SJSA1 (cell line): ENCODE measurements around the gene ZFHX3. TPM values are rescaled to one million over a fixed set of nuclear protein-coding genes. Genes with fewer than 3 reads are reported as not detected.
A peak's percentile ranks its signal among the peaks of the same experiment; 100 is the strongest.
"Not testable (repeated sequence)": the region's sequence is repeated elsewhere in the genome, so short reads cannot be mapped to it uniquely, and the experiment has no call there.

Experiments
- DNase-seq, 2 experiments: peaks; one replicate each; pipeline ENCODE4 v3.0.0-alpha.2; 2015 to 2020; ENCODE audit warnings: low spot score in 2 of 2, low read depth in 1 of 2
- H3K27ac ChIP-seq: fragments of 250-450 bp; sonication (Bioruptor Pico); 2 replicates; pipeline ENCODE4 v1.5.1; 2020; ENCODE audit warnings: mild to moderate bottlenecking, moderate library complexity
- H3K27me3 ChIP-seq: fragments of 250-450 bp; sonication (Bioruptor Pico); replicated peaks from 2 replicates; pipeline ENCODE4 v1.5.1; 2020; ENCODE audit warnings: mild to moderate bottlenecking, moderate library complexity
- H3K36me3 ChIP-seq: fragments of 250-450 bp; sonication (Bioruptor Pico); 2 replicates; pipeline ENCODE4 v1.5.1; 2020; ENCODE audit warnings: mild to moderate bottlenecking
- H3K4me1 ChIP-seq: fragments of 250-450 bp; sonication (Bioruptor Pico); replicated peaks from 2 replicates; pipeline ENCODE4 v1.6.1; 2021; ENCODE audit warnings: mild to moderate bottlenecking
- H3K4me3 ChIP-seq: fragments of 250-450 bp; sonication (Bioruptor Pico); 2 replicates; pipeline ENCODE4 v1.5.1; 2020; ENCODE audit warnings: mild to moderate bottlenecking
- H3K9me3 ChIP-seq: fragments of 250-450 bp; sonication (Bioruptor Pico); replicated peaks from 2 replicates; pipeline ENCODE4 v1.5.1; 2020; ENCODE audit warnings: mild to moderate bottlenecking
- total RNA-seq: library from RNA; depleted of rRNA; stranded (reverse); fragments of >200 nt; shearing (Covaris generic); gene quantifications from 2 replicates; pipeline ENCODE4 v1.2.3, GENCODE V29; 2014

Gene ZFHX3
- total RNA-seq, 1 experiment from 2014 or later, result 2.3 TPM

DNA sequence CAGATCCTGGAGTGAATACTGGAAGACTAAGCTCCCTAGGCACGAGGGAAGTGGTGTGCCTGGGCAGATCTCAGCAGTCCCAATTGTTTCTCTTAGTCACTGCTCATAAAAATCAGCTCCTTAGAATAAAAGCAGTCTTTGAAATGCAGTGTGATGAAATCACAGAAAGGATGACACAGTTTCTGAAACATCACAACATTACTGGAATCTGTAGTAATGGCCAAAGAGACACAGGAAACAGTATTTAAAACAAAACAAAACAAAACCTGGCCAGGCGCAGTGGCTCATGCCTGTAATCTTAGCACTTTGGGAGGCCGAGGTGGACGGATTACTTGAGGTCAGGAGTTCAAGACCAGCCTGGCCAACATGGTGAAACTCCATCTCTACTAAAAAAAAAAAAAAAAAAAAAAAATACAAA lies 34.7 kb upstream of the ZFHX3 start:
- H3K27ac ChIP-seq, result peak overlapping the region; percentile 37
- H3K36me3 ChIP-seq, H3K4me1 ChIP-seq, H3K9me3 ChIP-seq, H3K4me3 ChIP-seq, H3K27me3 ChIP-seq: not testable (repeated sequence)
- DNase-seq, result peak in 1 of 2 experiments; percentile 88

- H3K4me1 ChIP-seq, result peaks cover 4% of the 10 kb centered on the region
- H3K36me3 ChIP-seq, result no peaks in the 10 kb centered on the region
- no peak overlapping the region for H3K27ac ChIP-seq
- H3K9me3 ChIP-seq, result no peaks in the 10 kb centered on the region
- no peak for DNase-seq
- no peak overlapping the region for H3K4me3 ChIP-seq
- no peaks in the 10 kb centered on the region for H3K27me3 ChIP-seq
These were observed 33.0 kb upstream of the ZFHX3 start for GRCh38 chr16:73080931-73081330.

GRCh38 chr16:73076324-73076810 lies 28.4 kb upstream of the ZFHX3 start:
- Histone ChIP-seq H3K4me3 (no peak overlapping the region), H3K9me3 (no peaks in the 10 kb centered on the region), H3K4me1 (peaks cover 5% of the 10 kb centered on the region), H3K36me3 (no peaks in the 10 kb centered on the region), H3K27me3 (no peaks in the 10 kb centered on the region), H3K27ac (no peak overlapping the region)
- DNase-seq, result no peak

DNA sequence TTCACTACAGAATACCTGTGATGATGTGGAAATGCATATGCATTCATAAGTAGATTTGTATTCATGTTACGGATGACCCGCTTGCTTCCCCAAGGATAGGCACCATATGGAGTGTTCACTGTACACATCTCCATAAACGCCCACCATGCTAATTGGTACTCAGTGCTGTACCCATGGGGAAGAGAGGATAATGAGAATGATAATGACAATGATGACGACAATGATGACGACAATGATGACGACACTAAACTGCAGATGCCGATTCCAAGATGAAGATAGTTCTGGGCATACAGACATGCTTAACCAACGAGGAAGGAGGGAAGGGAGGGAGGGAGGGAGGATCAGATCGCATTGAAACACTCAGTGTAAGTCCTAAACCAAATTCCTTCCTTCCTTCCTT lies 26.5 kb upstream of the ZFHX3 start:
- DNase-seq, result no peak
- no peaks in the 10 kb centered on the region for H3K9me3 ChIP-seq
- no peak overlapping the region for H3K27ac ChIP-seq
- H3K4me3 ChIP-seq, result no peak overlapping the region
- no peaks in the 10 kb centered on the region for H3K27me3 ChIP-seq
- peaks cover 16% of the 10 kb centered on the region for H3K4me1 ChIP-seq
- no peaks in the 10 kb centered on the region for H3K36me3 ChIP-seq

- not testable (repeated sequence) for H3K27ac ChIP-seq, H3K36me3 ChIP-seq, H3K9me3 ChIP-seq, H3K27me3 ChIP-seq, DNase-seq, H3K4me3 ChIP-seq
- peaks cover 31% of the 10 kb centered on the region for H3K4me1 ChIP-seq
These were observed 24.1 kb upstream of the ZFHX3 start for GRCh38 chr16:73072051-73072450.

GRCh38 chr16:73071131-73071940 lies 23.4 kb upstream of the ZFHX3 start:
- H3K4me3 ChIP-seq, result no peak overlapping the region
- no peaks in the 10 kb centered on the region for H3K36me3 ChIP-seq
- H3K9me3 ChIP-seq, result no peaks in the 10 kb centered on the region
- H3K27ac ChIP-seq, result no peak overlapping the region
- H3K4me1 ChIP-seq, result peaks cover 31% of the 10 kb centered on the region
- DNase-seq, result no peak
- no peaks in the 10 kb centered on the region for H3K27me3 ChIP-seq

GRCh38 chr16:73069581-73070262 lies 21.8 kb upstream of the ZFHX3 start:
- H3K4me3 ChIP-seq, result no peak overlapping the region
- no peaks in the 10 kb centered on the region for H3K36me3 ChIP-seq
- no peaks in the 10 kb centered on the region for H3K9me3 ChIP-seq
- DNase-seq, result no peak
- H3K27ac ChIP-seq, result no peak overlapping the region
- no peaks in the 10 kb centered on the region for H3K27me3 ChIP-seq
- peaks cover 31% of the 10 kb centered on the region for H3K4me1 ChIP-seq

DNA sequence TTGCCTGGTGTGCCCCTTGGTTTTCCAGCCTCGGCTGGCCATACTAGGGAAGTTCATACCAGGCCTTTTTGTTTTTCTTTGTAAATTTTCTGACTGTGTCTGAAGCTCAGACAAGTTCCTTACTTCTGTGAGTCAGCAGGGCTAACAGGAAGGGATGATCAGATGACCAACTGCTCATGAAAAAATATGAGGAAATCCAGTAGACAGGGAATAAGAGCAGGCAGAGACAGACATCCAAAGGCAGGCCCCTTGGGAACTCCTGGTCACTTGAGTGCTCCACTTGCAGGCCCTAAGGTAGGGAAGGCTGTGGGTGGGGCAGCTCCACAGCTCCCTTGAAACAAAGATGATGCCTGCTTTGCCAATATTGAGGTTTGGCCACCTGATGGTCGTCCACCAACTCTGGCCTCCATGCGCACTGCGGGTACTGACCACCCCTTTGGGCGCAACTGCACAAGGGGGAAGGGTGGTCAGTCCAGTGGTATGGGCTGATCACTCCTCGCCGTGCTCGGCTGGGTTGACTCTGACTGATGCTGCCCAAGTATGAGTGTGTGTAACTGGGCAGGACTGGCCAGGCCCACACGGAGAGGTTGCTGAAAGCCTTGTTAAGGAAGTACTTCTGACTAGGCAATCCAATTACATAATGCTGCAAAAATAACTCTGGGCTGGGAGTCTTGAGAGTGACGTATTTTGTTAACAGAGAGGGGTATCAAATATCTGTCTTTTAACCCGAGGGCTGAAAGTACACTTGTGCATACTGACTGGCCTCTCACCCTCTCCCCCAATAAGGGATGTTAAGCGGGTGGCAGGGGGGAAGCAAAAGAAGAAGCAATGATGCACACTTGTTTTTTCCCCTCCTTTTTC lies 20.8 kb upstream of the ZFHX3 start:
- Histone ChIP-seq H3K27me3 (no peaks in the 10 kb centered on the region), H3K27ac (peak overlapping the region; percentile 88), H3K4me1 (peaks cover 31% of the 10 kb centered on the region), H3K36me3 (no peaks in the 10 kb centered on the region), H3K9me3 (no peaks in the 10 kb centered on the region), H3K4me3 (no peak overlapping the region)
- peak in 1 of 2 experiments; percentile 64 for DNase-seq

DNA sequence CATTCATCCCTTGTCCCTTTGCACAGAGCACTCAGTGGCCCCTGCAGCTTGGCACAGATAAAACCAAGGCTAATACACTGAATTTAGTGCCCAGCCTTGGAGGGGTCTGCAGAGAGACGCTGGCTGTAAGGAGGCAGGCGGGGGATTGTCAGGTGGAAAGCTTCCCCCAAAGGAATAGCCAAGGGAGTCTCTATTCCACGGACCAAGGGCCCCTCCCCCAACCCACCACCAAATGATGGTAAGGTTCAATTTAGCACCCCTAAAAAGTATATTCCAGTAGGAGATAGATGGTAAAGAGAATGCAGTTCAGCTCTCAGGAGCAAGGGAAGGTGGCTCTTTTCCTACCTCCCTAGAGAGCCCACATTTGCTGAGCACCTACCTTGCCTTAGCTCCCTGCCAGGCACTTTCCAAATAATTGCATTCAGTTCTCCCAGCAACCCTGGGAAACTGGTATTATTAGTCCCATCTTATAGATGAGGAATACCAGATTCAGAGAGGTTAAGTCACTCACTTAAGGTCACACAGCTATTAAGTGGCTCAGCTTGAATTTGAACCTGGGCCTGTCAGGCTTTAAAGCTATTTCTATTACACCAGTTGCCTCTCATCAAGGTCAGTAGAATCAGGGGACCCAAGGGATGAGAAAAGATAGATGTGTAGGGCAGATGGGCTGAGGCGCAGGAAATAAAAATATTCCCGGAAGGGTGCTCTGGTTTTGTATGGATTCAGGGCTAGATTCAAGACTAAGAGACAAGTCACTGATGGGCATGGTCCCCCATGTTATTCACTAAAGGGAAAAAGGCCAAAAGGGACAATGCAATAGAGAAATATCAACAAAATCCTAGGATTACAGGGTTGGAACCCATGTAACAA lies 20.0 kb upstream of the ZFHX3 start:
- H3K36me3 ChIP-seq, result no peaks in the 10 kb centered on the region
- DNase-seq, result no peak
- H3K9me3 ChIP-seq, result no peaks in the 10 kb centered on the region
- no peaks in the 10 kb centered on the region for H3K27me3 ChIP-seq
- H3K4me3 ChIP-seq, result no peak overlapping the region
- peak overlapping the region; percentile 88 for H3K27ac ChIP-seq
- H3K4me1 ChIP-seq, result peaks cover 31% of the 10 kb centered on the region

DNA sequence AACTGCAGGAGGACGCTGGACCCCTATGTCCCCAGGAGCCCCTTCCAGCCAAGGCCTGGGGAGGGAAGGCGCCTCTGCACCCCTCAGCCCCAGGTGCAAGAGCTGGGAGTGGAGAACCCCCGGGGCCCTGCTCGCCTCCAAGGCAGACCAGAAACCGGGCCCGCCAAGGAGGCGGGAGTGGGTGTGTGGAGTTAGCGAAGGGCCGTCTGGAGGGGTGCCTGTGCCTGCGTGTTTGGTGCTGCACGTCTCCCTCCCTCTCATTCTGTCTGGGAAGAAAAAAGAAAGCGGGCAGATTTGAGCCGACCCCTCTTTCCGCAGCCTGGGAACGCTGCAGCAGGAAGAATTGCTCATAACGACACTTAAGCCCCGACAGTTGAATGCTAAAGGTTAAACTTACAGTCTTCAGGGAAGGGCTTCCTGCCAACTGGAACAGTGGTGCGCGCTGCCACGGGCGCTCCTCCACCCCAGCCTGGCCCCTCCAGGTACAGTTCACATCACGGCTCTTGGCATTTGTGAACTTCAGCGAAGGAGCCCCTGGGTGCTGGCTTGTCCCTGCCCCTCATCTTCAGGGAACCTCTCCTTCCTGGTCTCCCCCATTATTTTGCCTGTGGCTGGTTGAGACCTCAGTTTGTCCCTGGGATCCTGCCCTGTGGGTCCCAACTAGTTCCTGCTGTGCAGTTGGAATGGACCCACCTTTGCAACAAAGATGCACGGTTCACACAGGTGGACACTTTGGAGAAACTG lies 19.2 kb upstream of the ZFHX3 start:
- no peaks in the 10 kb centered on the region for H3K36me3 ChIP-seq
- DNase-seq, result no peak
- no peaks in the 10 kb centered on the region for H3K27me3 ChIP-seq
- H3K4me1 ChIP-seq, result peaks cover 31% of the 10 kb centered on the region
- no peak overlapping the region for H3K4me3 ChIP-seq
- no peaks in the 10 kb centered on the region for H3K9me3 ChIP-seq
- H3K27ac ChIP-seq, result no peak overlapping the region

- no peaks in the 10 kb centered on the region for H3K9me3 ChIP-seq
- H3K4me3 ChIP-seq, result no peak overlapping the region
- H3K27me3 ChIP-seq, result no peaks in the 10 kb centered on the region
- H3K36me3 ChIP-seq, result no peaks in the 10 kb centered on the region
- no peak overlapping the region for H3K27ac ChIP-seq
- H3K4me1 ChIP-seq, result peaks cover 27% of the 10 kb centered on the region
- no peak for DNase-seq
These were observed 18.5 kb upstream of the ZFHX3 start for GRCh38 chr16:73066331-73066926.

DNA sequence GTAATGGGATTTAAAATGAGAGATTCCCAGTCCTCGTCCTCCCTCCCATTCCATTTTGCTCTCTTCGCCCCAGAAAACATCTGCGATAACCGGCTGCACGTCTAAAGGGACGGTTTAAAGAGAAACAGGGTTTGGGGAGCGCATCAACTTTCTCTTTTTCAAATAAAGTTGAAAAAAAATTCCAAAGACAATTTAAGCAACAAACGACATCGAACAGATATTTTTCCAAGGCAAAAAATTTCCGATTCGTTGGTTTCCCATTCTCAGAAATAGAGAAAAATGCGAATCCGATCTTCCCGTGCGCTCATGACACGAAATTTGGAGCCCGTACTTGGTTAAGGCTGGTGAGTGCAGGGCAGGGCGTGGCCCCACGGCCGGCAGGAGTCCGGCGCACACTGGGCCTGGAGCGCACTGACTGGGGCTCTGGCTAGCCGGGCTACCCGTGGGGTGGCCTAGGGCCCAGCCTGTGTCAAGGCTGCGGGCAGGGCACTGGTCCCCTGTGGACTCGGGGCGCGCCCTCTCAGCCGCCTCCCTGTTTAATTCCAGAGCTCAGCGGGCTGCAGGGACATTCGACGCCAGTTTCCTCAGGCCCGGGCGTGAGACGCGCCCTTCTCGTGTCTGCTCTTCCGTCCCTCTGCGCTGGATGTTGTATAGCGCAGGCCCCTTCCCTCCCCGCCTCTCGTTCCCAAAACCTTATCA lies 17.9 kb upstream of the ZFHX3 start:
- no peaks in the 10 kb centered on the region for H3K9me3 ChIP-seq
- no peak overlapping the region for H3K27ac ChIP-seq
- peaks cover 26% of the 10 kb centered on the region for H3K4me1 ChIP-seq
- DNase-seq, result no peak
- H3K36me3 ChIP-seq, result no peaks in the 10 kb centered on the region
- H3K27me3 ChIP-seq, result no peaks in the 10 kb centered on the region
- no peak overlapping the region for H3K4me3 ChIP-seq
